GM12878 (cell line): ENCODE results near the gene PNPLA8. TPM values are rescaled to one million over a fixed set of nuclear protein-coding genes. Genes with fewer than 3 reads are reported as not detected.
A peak's percentile ranks its signal among the peaks of the same experiment; 100 is the strongest.

Experiments used
- CEBPB ChIP-seq, 2 experiments: fragments of 150-350 bp in 1 of 2; IDR thresholded peaks; 2 replicates each; pipeline ENCODE4 v1.6.1; 2012 to 2014; ENCODE audit warnings: low read depth in 2 of 2, low read length in 2 of 2, borderline replicate concordance in 1 of 2, inconsistent platforms in 1 of 2
- CEBPZ ChIP-seq: fragments of 150-350 bp; IDR thresholded peaks from 2 replicates; pipeline ENCODE4 v1.6.1; 2016; ENCODE audit warnings: low read depth, low read length
- GABPA ChIP-seq: IDR thresholded peaks from 2 replicates; pipeline ENCODE4 v1.6.1; 2014; ENCODE audit warnings: antibody characterized with exemption, low read depth, mild to moderate bottlenecking, inconsistent platforms
- MXI1 ChIP-seq: fragments of 150-350 bp; IDR thresholded peaks from 2 replicates; pipeline ENCODE4 v1.6.1; 2011; ENCODE audit warnings: low read depth, mild to moderate bottlenecking, inconsistent platforms, low read length, improper control_type of control experiment
- RB1 ChIP-seq: fragments of 450-650 bp; formaldehyde crosslinking; IDR thresholded peaks from 2 replicates; pipeline ENCODE4 v1.6.1; 2017; ENCODE audit warnings: mild to moderate bottlenecking, borderline replicate concordance
- RELB ChIP-seq: fragments of 450-650 bp; IDR thresholded peaks from 2 replicates; pipeline ENCODE4 v1.6.1; 2017; ENCODE audit warnings: low read depth, mild to moderate bottlenecking, moderate library complexity
- SMAD5 ChIP-seq: IDR thresholded peaks from 2 replicates; pipeline ENCODE4 v1.6.1; 2016; ENCODE audit warnings: antibody characterized with exemption, low read depth
- SRF ChIP-seq, 2 experiments: IDR thresholded peaks; 2 replicates each; pipeline ENCODE4 v1.6.1; 2011; ENCODE audit warnings: low read depth in 2 of 2, low read length in 2 of 2, mild to moderate bottlenecking in 1 of 2, moderate library complexity in 1 of 2
- ZBED1 ChIP-seq: IDR thresholded peaks from 2 replicates; pipeline ENCODE4 v1.6.1; 2016; ENCODE audit warnings: borderline replicate concordance
- polyA plus RNA-seq, 11 experiments: library from polyadenylated mRNA; depleted of rRNA in 4 of 11; unstranded in 6 of 11; stranded (reverse) in 5 of 11; fragments of >200 nt; fragmentation: Nextera tagmentation in 4 of 11; fragmentation: Illumina TruSeq in 1 of 11; extraction: Ambion mirVana in 4 of 11; extraction: Trizol in 1 of 11; gene quantifications; 1 replicate in 1 of 11; 2 replicates in 10 of 11; pipeline versions ENCODE4 v1.2.1 to v1.2.3, GENCODE V29; 2011 to 2016; ENCODE audit warnings: inconsistent platforms in 2 of 11, missing spikeins in 2 of 11, low read depth in 1 of 11
- total RNA-seq, 4 experiments: library from RNA; depleted of rRNA in 3 of 4; stranded (reverse); fragments of >200 nt in 3 of 4; fragmentation: Illumina TruSeq in 1 of 4; extraction: Trizol in 1 of 4; gene quantifications; 2 replicates each; pipeline versions ENCODE4 v1.2.1 to v1.2.3, GENCODE V29; 2013 to 2021
- TF ChIP-seq, protein P1 (sequence below): fragments of 450-650 bp; IDR thresholded peaks from 2 replicates; pipeline ENCODE4 v1.6.1; 2017; ENCODE audit warnings: mild to moderate bottlenecking, low read depth, inconsistent platforms; ENCODE audit not compliant: poor library complexity, severe bottlenecking
- TF ChIP-seq, protein P2 (sequence below): fragments of 450-650 bp; IDR thresholded peaks from 2 replicates; pipeline ENCODE4 v1.6.1; 2016; ENCODE audit warnings: mild to moderate bottlenecking
- TF ChIP-seq, protein P3 (sequence below): fragments of 450-650 bp; IDR thresholded peaks from 2 replicates; pipeline ENCODE4 v1.6.1; 2017; ENCODE audit warnings: mild to moderate bottlenecking
- TF ChIP-seq, protein P4 (sequence below): fragments of 450-650 bp; formaldehyde crosslinking; IDR thresholded peaks from 2 replicates; pipeline ENCODE4 v1.4.0; 2022; ENCODE audit warnings: mild to moderate bottlenecking, moderate library complexity

PNPLA8 gene
- total and polyA plus RNA-seq, 10 of the 15 experiments (the other 5 are each of a cell fraction or from before 2014, with no cell fraction given), result 8.0 to 16.3 (median 12.2) TPM

GRCh38 chr7:108570146-108570755, 44.3 kb upstream of the PNPLA8 start (continued):
- TF ChIP-seq, protein P1, sequence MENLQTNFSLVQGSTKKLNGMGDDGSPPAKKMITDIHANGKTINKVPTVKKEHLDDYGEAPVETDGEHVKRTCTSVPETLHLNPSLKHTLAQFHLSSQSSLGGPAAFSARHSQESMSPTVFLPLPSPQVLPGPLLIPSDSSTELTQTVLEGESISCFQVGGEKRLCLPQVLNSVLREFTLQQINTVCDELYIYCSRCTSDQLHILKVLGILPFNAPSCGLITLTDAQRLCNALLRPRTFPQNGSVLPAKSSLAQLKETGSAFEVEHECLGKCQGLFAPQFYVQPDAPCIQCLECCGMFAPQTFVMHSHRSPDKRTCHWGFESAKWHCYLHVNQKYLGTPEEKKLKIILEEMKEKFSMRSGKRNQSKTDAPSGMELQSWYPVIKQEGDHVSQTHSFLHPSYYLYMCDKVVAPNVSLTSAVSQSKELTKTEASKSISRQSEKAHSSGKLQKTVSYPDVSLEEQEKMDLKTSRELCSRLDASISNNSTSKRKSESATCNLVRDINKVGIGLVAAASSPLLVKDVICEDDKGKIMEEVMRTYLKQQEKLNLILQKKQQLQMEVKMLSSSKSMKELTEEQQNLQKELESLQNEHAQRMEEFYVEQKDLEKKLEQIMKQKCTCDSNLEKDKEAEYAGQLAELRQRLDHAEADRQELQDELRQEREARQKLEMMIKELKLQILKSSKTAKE, result peak; percentile 13
- TF ChIP-seq CEBPB (IDR thresholded peaks at IDR 0.05; ENCODE audit: borderline replicate concordance in 1 of 2, low read depth in 2 of 2, low read length in 2 of 2) (no peak), GABPA (no peak), ZBED1 (no peak), MXI1 (no peak), SRF (IDR thresholded peaks at IDR 0.05; ENCODE audit: low read depth in 2 of 2, low read length in 2 of 2) (no peak), RB1 (no peak), CEBPZ (no peak), SMAD5 (no peak), RELB (0 out of 2 replicates have a peak, but pooled peaks have one; percentile 38)
- TF ChIP-seq, protein P2, sequence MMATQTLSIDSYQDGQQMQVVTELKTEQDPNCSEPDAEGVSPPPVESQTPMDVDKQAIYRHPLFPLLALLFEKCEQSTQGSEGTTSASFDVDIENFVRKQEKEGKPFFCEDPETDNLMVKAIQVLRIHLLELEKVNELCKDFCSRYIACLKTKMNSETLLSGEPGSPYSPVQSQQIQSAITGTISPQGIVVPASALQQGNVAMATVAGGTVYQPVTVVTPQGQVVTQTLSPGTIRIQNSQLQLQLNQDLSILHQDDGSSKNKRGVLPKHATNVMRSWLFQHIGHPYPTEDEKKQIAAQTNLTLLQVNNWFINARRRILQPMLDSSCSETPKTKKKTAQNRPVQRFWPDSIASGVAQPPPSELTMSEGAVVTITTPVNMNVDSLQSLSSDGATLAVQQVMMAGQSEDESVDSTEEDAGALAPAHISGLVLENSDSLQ, result peak; percentile 45; the same call in 1 of the 2 replicates
- TF ChIP-seq, protein P3, sequence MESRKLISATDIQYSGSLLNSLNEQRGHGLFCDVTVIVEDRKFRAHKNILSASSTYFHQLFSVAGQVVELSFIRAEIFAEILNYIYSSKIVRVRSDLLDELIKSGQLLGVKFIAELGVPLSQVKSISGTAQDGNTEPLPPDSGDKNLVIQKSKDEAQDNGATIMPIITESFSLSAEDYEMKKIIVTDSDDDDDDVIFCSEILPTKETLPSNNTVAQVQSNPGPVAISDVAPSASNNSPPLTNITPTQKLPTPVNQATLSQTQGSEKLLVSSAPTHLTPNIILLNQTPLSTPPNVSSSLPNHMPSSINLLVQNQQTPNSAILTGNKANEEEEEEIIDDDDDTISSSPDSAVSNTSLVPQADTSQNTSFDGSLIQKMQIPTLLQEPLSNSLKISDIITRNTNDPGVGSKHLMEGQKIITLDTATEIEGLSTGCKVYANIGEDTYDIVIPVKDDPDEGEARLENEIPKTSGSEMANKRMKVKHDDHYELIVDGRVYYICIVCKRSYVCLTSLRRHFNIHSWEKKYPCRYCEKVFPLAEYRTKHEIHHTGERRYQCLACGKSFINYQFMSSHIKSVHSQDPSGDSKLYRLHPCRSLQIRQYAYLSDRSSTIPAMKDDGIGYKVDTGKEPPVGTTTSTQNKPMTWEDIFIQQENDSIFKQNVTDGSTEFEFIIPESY, result no peak
- TF ChIP-seq, protein P4, sequence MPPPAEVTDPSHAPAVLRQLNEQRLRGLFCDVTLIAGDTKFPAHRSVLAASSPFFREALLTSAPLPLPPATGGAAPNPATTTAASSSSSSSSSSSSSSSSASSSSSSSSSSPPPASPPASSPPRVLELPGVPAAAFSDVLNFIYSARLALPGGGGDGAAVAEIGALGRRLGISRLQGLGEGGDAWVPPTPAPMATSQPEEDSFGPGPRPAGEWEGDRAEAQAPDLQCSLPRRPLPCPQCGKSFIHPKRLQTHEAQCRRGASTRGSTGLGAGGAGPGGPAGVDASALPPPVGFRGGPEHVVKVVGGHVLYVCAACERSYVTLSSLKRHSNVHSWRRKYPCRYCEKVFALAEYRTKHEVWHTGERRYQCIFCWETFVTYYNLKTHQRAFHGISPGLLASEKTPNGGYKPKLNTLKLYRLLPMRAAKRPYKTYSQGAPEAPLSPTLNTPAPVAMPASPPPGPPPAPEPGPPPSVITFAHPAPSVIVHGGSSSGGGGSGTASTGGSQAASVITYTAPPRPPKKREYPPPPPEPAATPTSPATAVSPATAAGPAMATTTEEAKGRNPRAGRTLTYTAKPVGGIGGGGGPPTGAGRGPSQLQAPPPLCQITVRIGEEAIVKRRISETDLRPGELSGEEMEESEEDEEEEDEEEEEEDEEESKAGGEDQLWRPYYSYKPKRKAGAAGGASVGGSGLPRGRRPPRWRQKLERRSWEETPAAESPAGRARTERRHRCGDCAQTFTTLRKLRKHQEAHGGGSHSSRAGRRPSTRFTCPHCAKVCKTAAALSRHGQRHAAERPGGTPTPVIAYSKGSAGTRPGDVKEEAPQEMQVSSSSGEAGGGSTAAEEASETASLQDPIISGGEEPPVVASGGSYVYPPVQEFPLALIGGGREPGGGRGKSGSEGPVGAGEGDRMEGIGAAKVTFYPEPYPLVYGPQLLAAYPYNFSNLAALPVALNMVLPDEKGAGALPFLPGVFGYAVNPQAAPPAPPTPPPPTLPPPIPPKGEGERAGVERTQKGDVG, result no peak
- TF ChIP-seq, all 136 proteins: peak for 6
